ENCODE results near the gene BTD. TPM values are rescaled to one million over a fixed set of nuclear protein-coding genes. Genes with fewer than 3 reads are reported as not detected.

BTD gene
- total RNA-seq, result 22.2 and 27.0 TPM in 2 replicates

GRCh38 chr3:15601399-15602145, at the start of gene BTD, which contains the start of gene HACL1:
BTD (plus strand) TSS chr3:15601745; CDS start chr3:15635440, 33,695 bp downstream.
HACL1 (minus strand) TSS chr3:15601569; CDS start chr3:15601463, 106 bp downstream.

Small RNA genes within 50 kb of the gene (small RNA-seq; reads per million reads assigned to genes)
- not detected for gene MIR3134

Other genes with a start within 250 kb of the BTD start
- 31.9 and 35.1 TPM in 2 replicates for gene METTL6, start 174.2 kb upstream of the BTD start, total RNA-seq
- 22.6 and 23.8 TPM in 2 replicates for gene EAF1, start 174.1 kb upstream of the BTD start, total RNA-seq
- gene COLQ, start 80.0 kb upstream of the BTD start, total RNA-seq, result 0.97 and 1.0 TPM in 2 replicates
- gene HACL1, start 176 bp upstream of the BTD start, total RNA-seq, result 29.9 and 31.2 TPM in 2 replicates
- 149 and 184 TPM in 2 replicates for gene ANKRD28, start 196.2 kb downstream of the BTD start, total RNA-seq